ENCODE results near the gene PGA3.
"Not testable (repeated sequence)": the region's sequence is repeated elsewhere in the genome, so short reads cannot be mapped to it uniquely, and the experiment has no call there.

The PGA3 gene

DNA sequence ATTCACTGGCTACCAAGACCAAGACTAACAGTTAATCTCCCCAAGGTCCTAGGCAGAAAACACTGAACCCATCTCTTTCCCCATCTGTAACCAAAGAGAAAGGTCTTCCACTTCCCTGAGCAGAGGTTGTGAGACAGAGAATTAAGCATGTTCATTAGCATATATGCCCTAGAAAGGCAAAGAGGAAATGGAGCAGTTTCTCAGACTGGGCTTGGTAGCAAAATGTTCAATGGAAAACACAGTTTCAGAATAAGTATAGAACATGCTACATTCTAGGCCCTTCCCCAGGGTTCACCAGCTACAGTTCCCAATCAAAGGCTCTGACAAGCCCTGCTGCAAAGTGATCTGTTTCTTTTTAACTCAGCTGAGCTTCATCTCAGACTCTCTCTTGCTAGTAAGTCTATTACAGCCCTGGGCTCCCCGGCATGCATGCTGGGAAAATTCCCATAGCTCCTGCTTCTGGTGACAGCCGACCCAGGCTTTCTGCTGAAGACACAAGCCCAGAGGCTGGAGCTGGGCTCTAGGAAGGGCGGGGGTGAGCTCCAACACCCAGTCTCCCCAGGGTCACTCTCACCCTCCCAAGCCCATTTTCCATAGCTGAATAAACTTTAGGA, 10.5 kb downstream of the PGA3 start:
- not testable (repeated sequence) for FAIRE-seq; DNase-seq (ENCODE audit: insufficient read length, low spot score)

DNA sequence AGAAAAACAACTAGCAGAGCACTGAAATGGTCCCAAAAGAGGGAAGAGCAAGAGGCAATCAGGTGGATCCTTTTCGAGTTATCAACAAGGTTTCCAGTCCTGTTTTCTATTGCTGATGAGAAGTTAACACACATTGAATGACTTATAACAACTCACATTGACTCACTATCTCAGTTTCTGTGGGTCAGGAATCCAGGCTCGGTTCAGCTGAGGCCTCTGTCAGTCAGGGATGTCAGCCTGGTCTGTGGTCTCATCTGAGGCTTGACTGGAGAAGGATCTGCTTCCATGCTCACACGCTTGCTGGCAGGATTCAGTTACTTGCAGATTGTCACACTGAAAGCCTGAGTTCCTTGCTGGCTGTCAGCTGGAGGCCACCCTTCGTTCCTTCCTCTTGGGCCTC, 15.0 kb downstream of the PGA3 start:
- not testable (repeated sequence) for FAIRE-seq; DNase-seq (ENCODE audit: insufficient read length, low spot score)

DNA sequence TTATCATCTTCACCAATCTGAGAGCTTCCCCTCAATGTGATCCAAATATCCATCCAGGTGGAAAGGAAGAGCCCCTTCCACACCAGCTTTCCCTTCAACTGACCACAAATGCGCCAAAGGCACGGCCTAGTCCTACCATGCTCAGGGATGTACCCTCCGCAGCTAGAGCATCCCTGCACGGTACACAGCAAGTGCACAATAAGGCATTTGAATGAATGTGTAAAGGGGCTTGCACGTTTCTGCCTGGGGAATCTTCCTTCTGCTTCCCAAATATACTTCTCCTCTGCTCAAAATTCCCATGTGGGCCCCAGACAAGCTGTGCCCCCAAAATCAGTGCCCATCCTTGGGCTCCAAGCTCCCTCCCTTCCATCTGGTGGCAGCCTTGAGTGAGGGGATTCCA, 15.7 kb downstream of the PGA3 start:
- not testable (repeated sequence) for DNase-seq (ENCODE audit: insufficient read length, low spot score); FAIRE-seq

DNA sequence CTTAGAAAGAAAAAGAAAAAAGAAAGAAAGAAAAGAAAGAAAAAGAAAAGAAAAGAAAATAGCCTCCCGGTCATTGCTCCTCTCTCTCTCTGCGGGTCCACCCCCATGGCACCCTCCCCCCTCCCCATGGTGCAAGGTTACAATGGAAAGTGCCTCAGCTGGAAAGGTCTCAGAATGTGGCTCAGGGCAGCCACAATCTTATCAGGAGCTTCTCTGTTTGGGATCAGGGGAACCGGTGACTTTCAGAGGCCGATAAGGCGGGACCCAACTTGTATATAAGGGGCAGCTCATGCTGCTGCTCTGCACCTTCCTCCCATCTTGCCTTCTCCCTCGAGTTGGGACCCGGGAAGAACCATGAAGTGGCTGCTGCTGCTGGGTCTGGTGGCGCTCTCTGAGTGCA, 18.7 kb downstream of the PGA3 start, which contains the start of gene PGA4:
TSS of gene PGA4 (plus strand) at position 301 of the 400 bp plus-strand sequence. CDS start at position 355, 54 bp downstream.
- not testable (repeated sequence) for FAIRE-seq

DNA sequence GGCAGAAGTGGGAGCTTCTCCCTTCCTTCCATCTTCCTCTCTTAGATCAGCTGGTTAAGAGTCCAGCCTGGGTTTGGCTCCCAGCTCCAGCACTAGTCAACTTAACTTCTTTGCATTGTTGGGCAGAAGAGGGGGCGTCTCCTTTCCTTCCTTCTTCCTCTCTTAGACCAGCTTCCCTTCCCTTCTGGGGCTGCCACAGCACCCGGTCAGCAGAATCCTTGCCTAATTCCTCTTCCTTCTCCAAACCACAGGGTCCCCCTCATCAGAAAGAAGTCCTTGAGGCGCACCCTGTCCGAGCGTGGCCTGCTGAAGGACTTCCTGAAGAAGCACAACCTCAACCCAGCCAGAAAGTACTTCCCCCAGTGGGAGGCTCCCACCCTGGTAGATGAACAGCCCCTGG, 19.4 kb downstream of the PGA3 start:
- FAIRE-seq; DNase-seq (ENCODE audit: insufficient read length, low spot score): not testable (repeated sequence)

More for the DNA sequence above, 18.7 kb downstream of the PGA3 start, which contains the start of gene PGA4:
- DNase-seq (ENCODE audit: insufficient read length, low spot score): not testable (repeated sequence)

DNA sequence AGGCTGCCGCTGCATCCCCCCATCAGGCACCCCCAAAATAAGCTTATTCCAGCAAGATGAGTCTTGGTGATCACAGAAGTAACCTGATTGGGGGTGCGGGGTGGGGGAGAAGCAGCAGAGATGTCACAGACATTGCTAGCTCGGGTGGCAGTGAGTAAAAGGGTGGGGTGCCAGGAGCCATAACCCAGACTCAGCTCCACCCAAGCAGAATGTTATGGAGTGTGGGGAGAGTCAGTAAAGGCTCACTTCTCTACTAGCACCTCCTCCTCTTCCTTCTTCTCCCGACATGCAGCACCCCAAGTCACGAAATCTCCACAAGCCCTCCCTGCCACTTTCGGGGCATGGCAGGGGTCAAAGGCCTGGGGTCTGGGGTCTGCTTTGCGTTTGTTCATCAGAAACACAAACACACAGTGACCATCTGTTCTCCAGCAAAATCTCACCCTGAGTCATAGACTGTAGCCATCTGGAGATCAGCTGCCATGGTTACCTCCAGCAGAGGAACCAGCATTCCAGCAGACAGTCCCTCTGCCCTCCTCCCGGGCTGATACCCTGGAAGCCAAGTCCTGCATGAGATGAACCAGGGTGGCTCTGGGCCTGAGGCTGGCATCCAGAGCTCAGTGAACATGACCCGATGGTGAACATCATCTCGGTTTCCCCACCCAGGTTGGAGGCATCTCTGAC, 23.3 kb downstream of the PGA3 start:
- FAIRE-seq; DNase-seq (ENCODE audit: insufficient read length, low spot score): not testable (repeated sequence)

DNA sequence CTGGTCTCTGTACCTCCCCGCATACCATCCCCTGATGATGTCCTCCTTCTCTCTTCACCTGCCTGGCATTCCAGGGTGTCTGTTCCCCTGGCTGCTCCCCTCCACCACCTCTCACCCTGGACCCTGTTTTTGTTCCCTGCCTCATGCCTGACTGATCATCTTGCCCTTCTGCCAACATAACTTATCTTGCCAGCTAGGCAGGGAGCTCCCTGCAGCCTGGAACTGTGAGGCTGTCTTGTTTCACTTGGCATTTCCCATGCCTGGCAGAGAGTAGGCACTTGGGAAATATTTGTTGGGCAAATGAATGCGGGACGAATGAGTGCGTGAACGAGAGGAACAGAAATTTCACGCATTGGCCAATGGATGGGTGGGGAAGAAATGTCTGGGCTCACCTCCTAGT, 26.1 kb downstream of the PGA3 start:
- not testable (repeated sequence) for FAIRE-seq; DNase-seq (ENCODE audit: insufficient read length, low spot score)

DNA sequence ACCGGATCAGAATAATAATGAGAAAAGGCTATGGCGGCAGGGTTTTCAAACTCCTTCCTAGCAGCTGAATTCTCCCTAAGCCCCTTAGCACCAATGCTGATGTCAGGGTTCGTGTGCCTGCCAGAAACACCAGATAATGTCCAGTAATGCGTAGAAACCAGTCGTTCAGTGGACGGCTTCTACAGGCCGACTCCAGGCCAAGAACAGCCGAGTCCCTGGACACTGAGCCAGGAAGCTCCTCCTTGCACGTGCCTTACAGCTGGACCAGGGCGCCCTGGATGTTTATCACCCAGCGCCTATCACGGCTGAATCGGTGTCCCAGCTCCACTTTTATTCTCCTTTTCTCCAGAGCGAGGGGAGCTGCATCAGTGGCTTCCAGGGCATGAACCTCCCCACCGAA, 27.7 kb downstream of the PGA3 start:
- not testable (repeated sequence) for FAIRE-seq; DNase-seq (ENCODE audit: insufficient read length, low spot score)

DNA sequence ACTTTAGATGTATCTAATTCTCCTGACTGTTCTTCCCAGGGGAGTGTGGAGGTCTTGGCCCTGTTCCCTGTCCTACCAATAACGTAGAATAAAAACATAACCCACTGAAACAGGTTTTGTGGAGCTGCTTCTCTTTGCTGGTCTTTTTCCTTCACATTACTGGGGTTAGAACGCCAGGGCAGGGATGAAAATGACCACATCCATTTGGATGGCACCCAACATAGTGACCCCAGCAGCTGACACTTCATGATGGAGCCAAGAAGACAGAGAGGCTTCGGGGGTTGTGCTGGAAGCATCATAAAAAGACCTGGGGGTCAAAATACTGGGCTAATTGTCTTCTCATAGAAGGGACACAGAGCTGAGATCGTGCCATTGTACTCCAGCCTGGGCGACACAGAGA, 28.3 kb downstream of the PGA3 start:
- not testable (repeated sequence) for DNase-seq (ENCODE audit: insufficient read length, low spot score); FAIRE-seq

DNA sequence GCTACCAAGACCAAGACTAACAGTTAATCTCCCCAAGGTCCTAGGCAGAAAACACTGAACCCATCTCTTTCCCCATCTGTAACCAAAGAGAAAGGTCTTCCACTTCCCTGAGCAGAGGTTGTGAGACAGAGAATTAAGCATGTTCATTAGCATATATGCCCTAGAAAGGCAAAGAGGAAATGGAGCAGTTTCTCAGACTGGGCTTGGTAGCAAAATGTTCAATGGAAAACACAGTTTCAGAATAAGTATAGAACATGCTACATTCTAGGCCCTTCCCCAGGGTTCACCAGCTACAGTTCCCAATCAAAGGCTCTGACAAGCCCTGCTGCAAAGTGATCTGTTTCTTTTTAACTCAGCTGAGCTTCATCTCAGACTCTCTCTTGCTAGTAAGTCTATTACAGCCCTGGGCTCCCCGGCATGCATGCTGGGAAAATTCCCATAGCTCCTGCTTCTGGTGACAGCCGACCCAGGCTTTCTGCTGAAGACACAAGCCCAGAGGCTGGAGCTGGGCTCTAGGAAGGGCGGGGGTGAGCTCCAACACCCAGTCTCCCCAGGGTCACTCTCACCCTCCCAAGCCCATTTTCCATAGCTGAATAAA, 29.3 kb downstream of the PGA3 start:
- not testable (repeated sequence) for FAIRE-seq; DNase-seq (ENCODE audit: insufficient read length, low spot score)

DNA sequence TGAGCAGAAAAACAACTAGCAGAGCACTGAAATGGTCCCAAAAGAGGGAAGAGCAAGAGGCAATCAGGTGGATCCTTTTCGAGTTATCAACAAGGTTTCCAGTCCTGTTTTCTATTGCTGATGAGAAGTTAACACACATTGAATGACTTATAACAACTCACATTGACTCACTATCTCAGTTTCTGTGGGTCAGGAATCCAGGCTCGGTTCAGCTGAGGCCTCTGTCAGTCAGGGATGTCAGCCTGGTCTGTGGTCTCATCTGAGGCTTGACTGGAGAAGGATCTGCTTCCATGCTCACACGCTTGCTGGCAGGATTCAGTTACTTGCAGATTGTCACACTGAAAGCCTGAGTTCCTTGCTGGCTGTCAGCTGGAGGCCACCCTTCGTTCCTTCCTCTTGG, 33.8 kb downstream of the PGA3 start:
- not testable (repeated sequence) for DNase-seq (ENCODE audit: insufficient read length, low spot score); FAIRE-seq

DNA sequence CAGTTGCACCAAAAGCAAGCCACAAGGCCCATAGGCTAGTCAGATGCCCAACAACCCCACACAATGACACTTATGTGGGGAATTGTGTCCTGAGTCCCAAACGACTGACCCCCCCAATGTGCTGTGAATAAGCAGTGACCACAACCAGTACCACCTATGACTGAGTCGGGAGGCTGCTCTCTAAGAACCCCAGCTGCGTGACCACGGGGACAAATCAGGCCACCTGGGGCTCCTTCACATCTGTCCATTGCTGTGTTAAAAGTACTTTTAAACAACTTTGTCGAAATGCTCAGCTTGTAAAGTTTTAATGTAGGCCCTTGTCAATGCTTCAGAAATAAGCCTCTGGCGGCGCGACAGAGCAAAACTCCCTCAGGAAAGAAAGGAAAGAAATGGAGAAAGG, 37.0 kb downstream of the PGA3 start:
- not testable (repeated sequence) for DNase-seq (ENCODE audit: insufficient read length, low spot score); FAIRE-seq

DNA sequence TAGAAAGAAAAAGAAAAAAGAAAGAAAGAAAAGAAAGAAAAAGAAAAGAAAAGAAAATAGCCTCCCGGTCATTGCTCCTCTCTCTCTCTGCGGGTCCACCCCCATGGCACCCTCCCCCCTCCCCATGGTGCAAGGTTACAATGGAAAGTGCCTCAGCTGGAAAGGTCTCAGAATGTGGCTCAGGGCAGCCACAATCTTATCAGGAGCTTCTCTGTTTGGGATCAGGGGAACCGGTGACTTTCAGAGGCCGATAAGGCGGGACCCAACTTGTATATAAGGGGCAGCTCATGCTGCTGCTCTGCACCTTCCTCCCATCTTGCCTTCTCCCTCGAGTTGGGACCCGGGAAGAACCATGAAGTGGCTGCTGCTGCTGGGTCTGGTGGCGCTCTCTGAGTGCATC, 37.6 kb downstream of the PGA3 start, which contains the start of gene PGA5:
TSS of gene PGA5 (plus strand) at position 301 of the 400 bp plus-strand sequence. CDS start at position 353, 52 bp downstream.
- not testable (repeated sequence) for DNase-seq (ENCODE audit: insufficient read length, low spot score); FAIRE-seq

DNA sequence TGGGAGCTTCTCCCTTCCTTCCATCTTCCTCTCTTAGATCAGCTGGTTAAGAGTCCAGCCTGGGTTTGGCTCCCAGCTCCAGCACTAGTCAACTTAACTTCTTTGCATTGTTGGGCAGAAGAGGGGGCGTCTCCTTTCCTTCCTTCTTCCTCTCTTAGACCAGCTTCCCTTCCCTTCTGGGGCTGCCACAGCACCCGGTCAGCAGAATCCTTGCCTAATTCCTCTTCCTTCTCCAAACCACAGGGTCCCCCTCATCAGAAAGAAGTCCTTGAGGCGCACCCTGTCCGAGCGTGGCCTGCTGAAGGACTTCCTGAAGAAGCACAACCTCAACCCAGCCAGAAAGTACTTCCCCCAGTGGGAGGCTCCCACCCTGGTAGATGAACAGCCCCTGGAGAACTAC, 38.2 kb downstream of the PGA3 start:
- not testable (repeated sequence) for FAIRE-seq; DNase-seq (ENCODE audit: insufficient read length, low spot score)

DNA sequence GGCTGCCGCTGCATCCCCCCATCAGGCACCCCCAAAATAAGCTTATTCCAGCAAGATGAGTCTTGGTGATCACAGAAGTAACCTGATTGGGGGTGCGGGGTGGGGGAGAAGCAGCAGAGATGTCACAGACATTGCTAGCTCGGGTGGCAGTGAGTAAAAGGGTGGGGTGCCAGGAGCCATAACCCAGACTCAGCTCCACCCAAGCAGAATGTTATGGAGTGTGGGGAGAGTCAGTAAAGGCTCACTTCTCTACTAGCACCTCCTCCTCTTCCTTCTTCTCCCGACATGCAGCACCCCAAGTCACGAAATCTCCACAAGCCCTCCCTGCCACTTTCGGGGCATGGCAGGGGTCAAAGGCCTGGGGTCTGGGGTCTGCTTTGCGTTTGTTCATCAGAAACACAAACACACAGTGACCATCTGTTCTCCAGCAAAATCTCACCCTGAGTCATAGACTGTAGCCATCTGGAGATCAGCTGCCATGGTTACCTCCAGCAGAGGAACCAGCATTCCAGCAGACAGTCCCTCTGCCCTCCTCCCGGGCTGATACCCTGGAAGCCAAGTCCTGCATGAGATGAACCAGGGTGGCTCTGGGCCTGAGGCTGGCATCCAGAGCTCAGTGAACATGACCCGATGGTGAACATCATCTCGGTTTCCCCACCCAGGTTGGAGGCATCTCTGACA, 42.1 kb downstream of the PGA3 start:
- not testable (repeated sequence) for FAIRE-seq; DNase-seq (ENCODE audit: insufficient read length, low spot score)

DNA sequence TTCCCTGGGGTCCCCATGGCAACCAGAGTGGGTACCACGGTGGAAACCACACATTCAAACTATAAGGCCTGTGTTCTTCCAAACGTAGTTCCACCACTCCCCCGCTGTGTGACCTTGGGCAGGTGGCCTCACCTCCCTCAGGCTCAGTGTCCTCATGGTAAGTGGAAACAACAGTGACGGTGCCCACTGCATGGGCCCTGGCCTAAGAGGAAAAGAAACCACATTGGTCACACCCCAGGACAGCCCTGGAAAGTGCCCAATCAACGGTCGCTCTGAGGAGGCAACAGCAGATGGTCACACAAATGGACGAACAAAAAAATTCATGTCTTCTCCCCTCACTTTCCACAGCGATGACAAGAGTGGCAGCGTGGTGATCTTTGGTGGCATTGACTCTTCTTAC, 44.8 kb downstream of the PGA3 start:
- not testable (repeated sequence) for FAIRE-seq; DNase-seq (ENCODE audit: insufficient read length, low spot score)

DNA sequence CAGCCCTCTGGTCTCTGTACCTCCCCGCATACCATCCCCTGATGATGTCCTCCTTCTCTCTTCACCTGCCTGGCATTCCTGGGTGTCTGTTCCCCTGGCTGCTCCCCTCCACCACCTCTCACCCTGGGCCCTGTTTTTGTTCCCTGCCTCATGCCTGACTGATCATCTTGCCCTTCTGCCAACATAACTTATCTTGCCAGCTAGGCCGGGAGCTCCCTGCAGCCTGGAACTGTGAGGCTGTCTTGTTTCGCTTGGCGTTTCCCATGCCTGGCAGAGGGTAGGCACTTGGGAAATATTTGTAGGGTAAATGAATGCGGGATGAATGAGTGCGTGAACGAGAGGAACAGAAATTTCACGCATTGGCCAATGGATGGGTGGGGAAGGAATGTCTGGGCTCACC, 45.9 kb downstream of the PGA3 start:
- FAIRE-seq; DNase-seq (ENCODE audit: insufficient read length, low spot score): not testable (repeated sequence)

DNA sequence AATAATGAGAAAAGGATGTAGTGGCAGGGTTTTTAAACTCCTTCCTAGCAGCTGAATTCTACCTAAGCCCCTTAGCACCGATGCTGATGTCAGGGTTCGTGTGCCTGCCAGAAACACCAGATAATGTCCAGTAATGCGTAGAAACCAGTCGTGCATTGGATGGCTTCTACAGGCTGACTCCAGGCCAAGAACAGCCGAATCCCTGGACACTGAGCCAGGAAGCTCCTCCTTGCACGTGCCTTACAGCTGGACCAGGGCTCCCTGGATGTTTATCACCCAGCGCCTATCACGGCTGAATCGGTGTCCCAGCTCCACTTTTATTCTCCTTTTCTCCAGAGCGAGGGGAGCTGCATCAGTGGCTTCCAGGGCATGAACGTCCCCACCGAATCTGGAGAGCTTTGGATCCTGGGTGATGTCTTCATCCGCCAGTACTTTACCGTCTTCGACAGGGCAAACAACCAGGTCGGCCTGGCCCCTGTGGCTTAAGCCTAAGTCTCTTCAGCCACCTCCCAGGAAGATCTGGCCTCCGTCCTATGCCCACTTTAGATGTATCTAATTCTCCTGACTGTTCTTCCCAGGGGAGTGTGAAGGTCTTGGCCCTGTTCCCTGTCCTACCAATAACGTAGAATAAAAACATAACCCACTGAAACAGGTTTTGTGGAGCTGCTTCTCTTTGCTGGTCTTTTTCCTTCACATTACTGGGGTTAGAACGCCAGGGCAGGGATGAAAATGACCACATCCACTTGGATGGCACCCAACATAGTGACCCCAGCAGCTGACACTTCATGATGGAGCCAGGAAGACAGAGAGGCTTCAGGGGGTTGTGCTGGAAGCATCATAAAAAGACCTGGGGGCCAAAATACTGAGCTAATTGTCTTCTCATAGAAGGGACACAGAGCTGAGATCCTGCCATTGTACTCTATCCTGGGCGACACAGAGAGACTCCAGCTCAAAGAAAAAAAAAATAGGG, 47.8 kb downstream of the PGA3 start:
- not testable (repeated sequence) for FAIRE-seq

DNA sequence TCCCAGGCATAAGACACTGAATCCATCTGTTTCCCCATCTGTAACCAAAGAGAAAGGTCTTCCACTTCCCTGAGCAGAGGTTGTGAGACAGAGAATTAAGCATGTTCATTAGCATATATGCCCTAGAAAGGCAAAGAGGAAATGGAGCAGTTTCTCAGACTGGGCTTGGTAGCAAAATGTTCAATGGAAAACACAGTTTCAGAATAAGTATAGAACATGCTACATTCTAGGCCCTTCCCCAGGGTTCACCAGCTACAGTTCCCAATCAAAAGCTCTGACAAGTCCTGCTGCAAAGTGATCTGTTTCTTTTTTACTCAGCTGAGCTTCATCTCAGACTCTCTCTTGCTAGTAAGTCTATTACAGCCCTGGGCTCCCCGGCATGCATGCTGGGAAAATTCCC, 49.0 kb downstream of the PGA3 start:
- DNase-seq (ENCODE audit: insufficient read length, low spot score); FAIRE-seq: not testable (repeated sequence)

More for the DNA sequence above, 47.8 kb downstream of the PGA3 start:
- DNase-seq (ENCODE audit: insufficient read length, low spot score): not testable (repeated sequence)

Measured in H54 (cell line).